GM19452 (cell line): ENCODE measurements around the gene BLTP1.
"Not testable (repeated sequence)": the region's sequence is repeated elsewhere in the genome, so short reads cannot be mapped to it uniquely, and the experiment has no call there.

Experiments
- ATAC-seq: cut with Tn5 transposase; IDR thresholded peaks from one replicate; pipeline ENCODE4 v1.9.1; 2021; ENCODE audit not compliant: unreplicated experiment

Gene BLTP1

DNA sequence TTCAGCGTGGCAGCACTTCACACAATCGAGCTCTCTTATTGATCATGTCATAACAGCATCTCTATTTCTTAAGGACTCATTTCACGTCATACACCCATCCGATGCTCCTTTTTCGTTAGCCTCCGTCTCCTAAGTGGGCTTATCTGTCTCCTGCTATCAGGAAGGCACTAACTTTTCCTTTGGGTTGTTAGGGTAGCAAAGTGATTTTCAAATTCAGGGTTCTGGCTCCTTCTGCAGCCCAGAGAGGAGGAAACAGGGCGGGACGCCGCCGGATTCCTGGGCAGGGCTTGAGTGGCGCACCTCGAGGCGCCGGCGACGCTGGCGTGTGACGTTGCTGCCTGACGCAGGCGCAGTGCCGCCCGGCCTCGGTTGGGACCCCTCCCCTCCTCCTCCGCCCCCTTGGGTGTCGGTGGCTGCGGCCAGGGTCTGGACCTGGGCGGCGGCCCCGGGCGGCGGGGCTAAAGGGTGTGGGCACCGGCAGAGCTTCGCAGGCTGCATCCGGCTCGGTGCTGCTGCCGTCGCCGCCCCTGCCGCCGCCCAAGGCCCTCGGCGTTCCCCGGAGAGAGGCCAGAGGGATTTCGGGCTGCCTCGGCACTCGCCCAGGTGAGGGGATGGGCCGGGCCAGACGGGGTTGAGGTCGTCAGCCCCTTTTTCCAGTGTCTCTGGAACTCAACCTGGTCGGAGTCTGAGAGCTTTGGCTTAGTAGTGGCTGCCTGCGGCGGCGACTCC lies at the start of gene BLTP1:
BLTP1 (plus strand) TSS at position 350 of the 729 bp plus-strand sequence. CDS start 18,317 bp downstream, outside the sequence.
- ATAC-seq, result peak; percentile 98

GRCh38 chr4:122104184-122104583 lies 47.9 kb upstream of the BLTP1 start:
- no peak for ATAC-seq

GRCh38 chr4:122107680-122108079 lies 44.5 kb upstream of the BLTP1 start:
- ATAC-seq, result no peak

- not testable (repeated sequence) for ATAC-seq
Observed at GRCh38 chr4:122110304-122110703, 41.8 kb upstream of the BLTP1 start.

DNA sequence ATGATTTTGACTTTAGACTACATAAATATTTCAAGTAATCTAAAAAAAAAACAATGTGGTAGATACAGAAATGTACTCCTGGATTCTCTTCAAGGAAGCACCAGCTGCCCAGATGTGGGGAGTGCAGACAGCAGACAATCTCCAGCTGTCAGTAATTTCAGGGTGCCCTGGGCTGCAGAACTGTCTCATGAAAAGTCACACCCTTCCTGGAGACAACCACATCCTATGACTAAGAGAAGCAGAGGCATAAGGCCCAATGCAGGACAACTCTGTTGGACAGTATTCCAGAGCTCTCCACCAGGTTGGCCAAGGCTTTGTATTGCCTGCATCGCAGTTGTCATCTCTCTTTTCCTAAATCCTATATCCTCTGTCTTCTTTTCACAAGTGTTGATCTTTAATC lies 34.4 kb upstream of the BLTP1 start:
- ATAC-seq, result no peak

DNA sequence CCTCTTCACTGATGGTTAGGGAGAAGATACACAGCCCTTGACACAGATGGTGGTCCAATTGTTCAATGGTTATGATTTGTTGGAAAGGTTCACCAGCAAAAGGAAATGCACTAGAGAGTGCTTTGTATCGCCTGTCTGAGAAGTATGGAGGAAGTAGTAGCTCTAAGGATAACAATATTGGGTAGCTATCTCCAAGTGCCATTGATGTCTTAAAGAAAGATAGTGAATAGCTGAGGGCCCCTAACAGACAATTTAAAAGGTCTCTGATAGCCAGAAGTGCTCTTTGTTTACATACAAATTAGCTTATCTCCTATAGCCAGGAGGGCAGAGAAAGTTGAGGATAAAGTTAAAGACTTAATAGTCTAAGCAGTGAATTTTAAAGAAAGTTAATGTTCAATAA lies 33.9 kb upstream of the BLTP1 start:
- no peak for ATAC-seq

DNA sequence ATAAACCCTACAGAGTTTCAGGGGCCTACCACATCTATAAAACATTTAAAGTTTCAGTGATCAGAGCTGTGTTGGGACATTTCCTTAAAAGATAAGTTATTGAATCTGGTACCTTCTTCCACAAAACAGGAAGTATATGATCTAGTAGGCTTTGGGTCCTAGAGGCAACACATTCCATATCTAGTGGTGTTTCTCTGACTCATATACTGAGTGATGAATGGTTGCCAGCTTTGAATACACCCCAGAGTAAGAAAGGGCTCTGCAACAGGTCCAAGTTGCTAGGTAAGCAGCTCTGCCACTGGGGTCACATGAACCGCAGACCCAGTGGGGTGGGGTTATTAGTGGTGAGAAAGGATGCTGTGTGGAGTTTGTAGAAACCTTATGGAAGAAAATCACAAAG lies 32.4 kb upstream of the BLTP1 start:
- ATAC-seq, result no peak

DNA sequence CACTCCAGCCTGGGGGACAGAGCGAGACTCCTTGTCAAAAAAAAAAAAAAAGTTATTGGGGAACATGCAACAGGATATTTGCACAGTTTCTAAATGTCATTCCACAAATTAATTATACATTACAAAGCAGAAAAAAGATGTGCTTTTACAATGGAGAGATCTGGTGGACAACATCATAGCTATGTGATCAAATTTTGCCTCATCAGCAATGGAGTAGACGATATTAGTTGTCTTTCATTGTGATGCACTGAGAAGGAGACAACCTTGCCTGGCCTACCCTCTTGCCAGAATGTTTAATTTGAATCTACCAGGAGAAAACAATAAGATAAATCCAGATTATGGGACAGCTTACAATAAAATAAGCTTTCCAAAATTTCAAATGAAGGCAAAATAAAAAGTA lies 30.5 kb upstream of the BLTP1 start:
- ATAC-seq, result no peak

DNA sequence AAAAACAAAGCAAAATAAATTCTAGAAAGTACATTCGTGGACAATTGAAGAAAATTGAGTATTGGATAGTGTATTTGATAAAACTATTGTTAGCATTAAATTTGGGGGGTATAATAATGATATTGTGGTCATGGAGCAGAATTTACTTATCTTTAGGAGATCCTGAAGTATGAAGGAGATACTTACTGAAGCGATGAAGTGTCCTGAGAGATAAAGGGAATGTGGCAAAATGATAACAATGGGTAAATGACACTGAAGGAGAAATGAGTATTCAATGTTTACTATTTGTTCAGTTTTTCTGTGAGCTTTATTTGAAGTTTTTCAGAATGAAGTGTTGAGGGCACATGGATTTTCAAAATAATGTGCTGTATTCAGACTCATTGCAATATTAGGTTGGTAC lies 30.0 kb upstream of the BLTP1 start:
- no peak for ATAC-seq

- no peak for ATAC-seq
Observed at GRCh38 chr4:122129061-122129460, 23.1 kb upstream of the BLTP1 start.

- no peak for ATAC-seq
Observed at GRCh38 chr4:122131562-122132157, 20.5 kb upstream of the BLTP1 start.

DNA sequence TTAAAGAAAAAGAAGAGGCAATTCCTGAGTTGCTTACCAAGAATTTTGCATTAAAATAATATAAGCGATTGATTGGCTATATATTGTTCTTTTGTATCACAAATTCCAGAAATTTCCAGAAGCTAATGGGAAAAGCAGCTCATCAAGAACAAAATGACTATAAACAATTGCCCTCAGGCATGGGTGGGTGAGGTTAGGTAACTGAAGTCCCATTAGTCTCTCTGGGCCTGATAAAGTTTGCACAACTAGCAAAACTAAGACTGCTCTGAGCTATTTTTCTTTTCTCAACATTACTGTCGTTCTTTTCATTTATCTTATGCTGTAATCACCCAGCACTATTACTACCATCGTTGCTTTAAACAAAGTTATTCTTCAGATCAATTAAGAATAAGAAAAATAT lies 19.2 kb upstream of the BLTP1 start:
- ATAC-seq, result no peak

DNA sequence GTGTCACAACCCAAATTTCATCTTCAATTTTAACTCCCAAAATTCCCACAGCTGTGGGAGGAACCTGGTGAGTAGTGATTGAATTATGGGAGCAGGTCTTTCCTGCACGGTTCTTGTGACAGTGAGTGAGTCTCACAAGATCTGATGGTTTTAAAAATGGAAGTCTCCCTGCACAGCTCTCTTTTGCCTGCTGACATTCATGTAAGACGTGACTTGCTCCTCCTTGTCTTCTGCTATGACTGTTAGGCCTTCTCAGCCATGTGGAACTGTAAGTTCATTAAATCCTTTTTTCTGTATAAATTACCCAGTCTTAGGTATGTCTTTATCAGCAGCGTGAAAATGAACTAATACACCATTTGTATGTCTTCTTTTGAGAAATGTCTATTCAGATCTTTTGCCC lies 13.0 kb upstream of the BLTP1 start:
- ATAC-seq, result no peak

DNA sequence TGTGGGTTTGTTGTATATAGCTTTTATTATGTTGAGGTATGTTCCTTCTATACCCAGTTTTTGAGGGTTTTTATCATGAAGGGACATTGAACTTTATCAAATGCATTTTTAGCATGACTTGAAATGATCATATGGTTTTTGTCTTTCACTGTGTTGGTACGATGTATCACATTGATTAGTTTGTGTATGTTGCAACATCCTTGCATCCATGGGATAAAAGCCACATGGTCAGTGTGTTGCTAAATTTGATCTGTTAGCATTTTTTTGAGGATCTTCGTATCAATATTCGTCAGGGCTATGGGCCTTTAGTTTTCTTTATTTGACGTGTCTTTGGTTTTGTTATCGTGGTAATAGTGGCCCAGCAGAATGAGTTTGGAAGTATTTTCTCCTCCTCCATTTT lies 11.3 kb upstream of the BLTP1 start:
- no peak for ATAC-seq

DNA sequence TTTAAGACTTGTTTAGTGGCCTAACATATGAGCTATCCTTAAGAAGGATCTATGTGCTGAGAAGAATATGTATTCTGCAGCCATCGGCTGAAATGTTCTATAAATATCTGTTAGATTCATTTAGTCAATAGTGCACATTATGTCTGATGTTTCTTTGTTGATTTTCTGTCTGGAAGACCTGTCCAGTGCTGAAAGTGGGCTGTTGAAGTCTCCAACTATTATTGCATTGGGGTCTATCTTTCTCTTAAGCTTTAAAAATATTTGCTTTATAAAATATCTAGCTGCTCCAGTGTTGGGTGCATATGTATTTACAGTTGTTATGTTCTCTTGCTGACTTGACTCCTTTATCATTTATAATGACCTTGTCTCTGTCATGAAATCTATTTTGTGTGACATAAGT lies 9.4 kb upstream of the BLTP1 start:
- ATAC-seq, result no peak

DNA sequence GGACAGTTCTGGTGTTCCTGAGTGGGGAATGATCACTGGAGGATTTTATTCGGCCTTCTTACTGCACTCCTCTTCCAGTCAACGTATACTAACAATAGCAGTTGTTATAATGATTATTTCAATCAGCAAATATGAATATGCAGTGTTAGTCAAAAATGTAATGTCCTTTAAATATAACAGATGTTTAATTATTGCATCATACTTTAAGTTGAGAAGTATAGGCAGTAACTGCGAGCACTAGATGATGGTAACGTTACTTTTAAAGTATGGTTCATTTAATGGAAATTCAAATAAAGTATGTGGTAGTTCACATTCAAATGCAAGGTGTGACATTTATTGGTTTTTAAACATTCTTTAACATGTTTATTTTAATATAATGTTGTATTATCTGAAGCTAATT lies 5.5 kb upstream of the BLTP1 start:
- ATAC-seq, result no peak

- no peak for ATAC-seq
Observed at GRCh38 chr4:122150931-122151330, 1.2 kb upstream of the BLTP1 start.

DNA sequence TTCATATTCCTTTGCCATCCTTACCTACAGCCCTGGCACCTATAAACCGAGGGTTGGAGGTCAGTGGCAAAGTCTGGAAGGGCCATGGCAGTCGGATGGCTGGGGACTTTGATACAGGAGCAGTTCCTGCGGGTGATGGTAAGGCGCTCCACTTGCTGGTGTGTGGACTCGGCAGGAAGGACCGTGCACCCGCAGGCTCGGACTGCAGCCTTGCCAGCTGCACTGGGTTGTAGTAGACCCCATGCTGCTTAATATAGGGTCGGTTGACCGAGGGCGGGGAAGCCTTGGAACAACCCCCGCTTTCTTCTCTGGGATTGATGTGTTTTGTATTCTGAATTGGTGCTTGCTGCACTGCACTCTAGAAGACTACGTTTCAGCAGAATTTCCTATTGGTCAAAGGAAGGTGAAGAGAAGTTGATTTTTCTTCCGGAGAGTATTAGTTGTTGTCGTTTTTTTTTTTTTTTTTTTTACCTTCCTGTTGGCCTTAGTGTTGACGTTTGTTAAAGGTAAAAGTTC lies 638 bp downstream of the BLTP1 start:
- peak; percentile 32 for ATAC-seq

DNA sequence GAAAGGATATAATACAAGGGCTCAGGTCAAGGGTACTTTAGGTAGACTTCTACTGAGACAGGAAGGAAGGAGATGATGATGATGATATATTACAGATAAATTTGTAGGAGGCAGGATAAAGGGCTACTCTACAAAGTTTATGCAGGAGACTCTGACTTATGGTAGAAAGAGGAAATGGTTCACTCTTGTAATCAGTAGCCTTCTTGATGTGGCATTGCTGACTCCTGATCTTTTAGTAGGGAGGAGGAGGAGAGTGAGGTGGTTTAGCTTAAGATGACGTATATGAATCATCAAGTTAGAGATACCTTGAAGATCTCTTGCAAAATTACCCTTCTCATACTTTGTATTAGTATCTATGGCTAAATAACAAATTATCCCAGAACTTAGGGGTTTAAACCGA lies 4.7 kb downstream of the BLTP1 start:
- no peak for ATAC-seq

- no peak for ATAC-seq
Observed at GRCh38 chr4:122163301-122163700, 11.2 kb downstream of the BLTP1 start.

GRCh38 chr4:122163767-122164166 lies 11.6 kb downstream of the BLTP1 start:
- ATAC-seq, result no peak

GRCh38 chr4:122167369-122167768 lies 15.2 kb downstream of the BLTP1 start:
- ATAC-seq, result no peak

DNA sequence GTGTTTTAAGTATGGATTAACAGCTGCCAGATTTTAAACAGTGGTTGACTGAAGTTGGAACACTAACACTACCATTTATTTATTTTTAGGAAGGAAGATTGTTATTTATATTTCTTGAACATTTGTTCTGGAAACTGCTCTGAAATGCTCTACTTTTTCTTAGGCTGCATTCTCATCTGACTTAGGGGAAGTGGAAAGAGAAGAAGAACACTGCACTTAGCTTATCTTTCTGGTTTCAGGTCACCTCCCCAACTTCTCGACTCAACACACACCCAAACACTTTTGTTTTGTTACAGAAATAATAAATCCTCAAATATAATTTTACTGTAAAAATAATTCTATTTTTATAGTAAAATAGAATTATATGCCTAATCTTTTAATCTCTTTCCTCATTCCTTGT lies 18.6 kb downstream of the BLTP1 start:
- no peak for ATAC-seq
